KMS-11 (cell line): ENCODE data around the gene LPO.

Source experiments
- H2AFZ ChIP-seq: fragments of 200-600 bp; sonication (generic); 2 replicates; pipeline ENCODE4 v1.6.1; 2016; ENCODE audit warnings: antibody characterized with exemption, mixed run types, low read depth
- H3K27ac ChIP-seq: fragments of 200-600 bp; sonication (generic); 2 replicates; pipeline ENCODE4 v1.6.1; 2016; ENCODE audit warnings: mild to moderate bottlenecking, mixed run types
- H3K27me3 ChIP-seq: fragments of 200-600 bp; sonication (generic); 2 replicates; pipeline ENCODE4 v1.6.1; 2017; ENCODE audit warnings: mild to moderate bottlenecking, low read depth, mixed run types, moderate library complexity; ENCODE audit not compliant: insufficient read depth
- H3K36me3 ChIP-seq: fragments of 200-600 bp; sonication (generic); 2 replicates; pipeline ENCODE4 v1.6.1; 2017; ENCODE audit warnings: mild to moderate bottlenecking, mixed run types; ENCODE audit not compliant: insufficient read depth
- H3K4me1 ChIP-seq: fragments of 200-600 bp; sonication (generic); 2 replicates; pipeline ENCODE4 v1.6.1; 2016; ENCODE audit warnings: mild to moderate bottlenecking, low read depth, mixed run types; ENCODE audit not compliant: poor library complexity, severe bottlenecking
- H3K4me2 ChIP-seq: fragments of 200-600 bp; sonication (generic); 2 replicates; pipeline ENCODE4 v1.7.0; 2016; ENCODE audit warnings: mild to moderate bottlenecking, mixed run types
- H3K4me3 ChIP-seq: fragments of 200-600 bp; sonication (generic); IDR thresholded peaks from 2 replicates; pipeline ENCODE4 v1.6.1; 2017; ENCODE audit warnings: low read depth, low read length, mixed read lengths; ENCODE audit not compliant: insufficient read depth
- H3K79me2 ChIP-seq: fragments of 200-600 bp; sonication (generic); 2 replicates; pipeline ENCODE4 v1.6.1; 2016; ENCODE audit warnings: low read depth, mixed run types; ENCODE audit not compliant: insufficient read depth
- H3K9ac ChIP-seq: fragments of 200-600 bp; sonication (generic); 2 replicates; pipeline ENCODE4 v1.6.1; 2016; ENCODE audit warnings: mild to moderate bottlenecking, mixed run types
- H4K20me1 ChIP-seq: fragments of 200-600 bp; sonication (generic); 2 replicates; pipeline ENCODE4 v1.6.1; 2016; ENCODE audit warnings: mild to moderate bottlenecking, mixed run types; ENCODE audit not compliant: insufficient read depth
- TF ChIP-seq, protein P1 (sequence below): fragments of 200-600 bp; sonication (generic); conservative IDR thresholded peaks from 2 replicates; pipeline ENCODE4 v1.6.1; 2017; ENCODE audit warnings: low read depth, mild to moderate bottlenecking, antibody characterized with exemption, low read length, moderate library complexity, mixed read lengths

Gene LPO

GRCh38 chr17:58268774-58269556, 30.6 kb downstream of the LPO start:
- H3K27me3 ChIP-seq = no peaks in the 10 kb centered on the region
- H3K4me3 ChIP-seq = no peak overlapping the region
- TF ChIP-seq, protein P1, sequence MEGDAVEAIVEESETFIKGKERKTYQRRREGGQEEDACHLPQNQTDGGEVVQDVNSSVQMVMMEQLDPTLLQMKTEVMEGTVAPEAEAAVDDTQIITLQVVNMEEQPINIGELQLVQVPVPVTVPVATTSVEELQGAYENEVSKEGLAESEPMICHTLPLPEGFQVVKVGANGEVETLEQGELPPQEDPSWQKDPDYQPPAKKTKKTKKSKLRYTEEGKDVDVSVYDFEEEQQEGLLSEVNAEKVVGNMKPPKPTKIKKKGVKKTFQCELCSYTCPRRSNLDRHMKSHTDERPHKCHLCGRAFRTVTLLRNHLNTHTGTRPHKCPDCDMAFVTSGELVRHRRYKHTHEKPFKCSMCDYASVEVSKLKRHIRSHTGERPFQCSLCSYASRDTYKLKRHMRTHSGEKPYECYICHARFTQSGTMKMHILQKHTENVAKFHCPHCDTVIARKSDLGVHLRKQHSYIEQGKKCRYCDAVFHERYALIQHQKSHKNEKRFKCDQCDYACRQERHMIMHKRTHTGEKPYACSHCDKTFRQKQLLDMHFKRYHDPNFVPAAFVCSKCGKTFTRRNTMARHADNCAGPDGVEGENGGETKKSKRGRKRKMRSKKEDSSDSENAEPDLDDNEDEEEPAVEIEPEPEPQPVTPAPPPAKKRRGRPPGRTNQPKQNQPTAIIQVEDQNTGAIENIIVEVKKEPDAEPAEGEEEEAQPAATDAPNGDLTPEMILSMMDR = no peak
- no peaks in the 10 kb centered on the region for H4K20me1 ChIP-seq
- H3K36me3 ChIP-seq = no peaks in the 10 kb centered on the region
- H2AFZ ChIP-seq = no peak overlapping the region
- H3K4me2 ChIP-seq = no peak overlapping the region
- no peak overlapping the region for H3K9ac ChIP-seq
- no peaks in the 10 kb centered on the region for H3K4me1 ChIP-seq
- no peak overlapping the region for H3K27ac ChIP-seq
- H3K79me2 ChIP-seq = no peaks in the 10 kb centered on the region

DNA sequence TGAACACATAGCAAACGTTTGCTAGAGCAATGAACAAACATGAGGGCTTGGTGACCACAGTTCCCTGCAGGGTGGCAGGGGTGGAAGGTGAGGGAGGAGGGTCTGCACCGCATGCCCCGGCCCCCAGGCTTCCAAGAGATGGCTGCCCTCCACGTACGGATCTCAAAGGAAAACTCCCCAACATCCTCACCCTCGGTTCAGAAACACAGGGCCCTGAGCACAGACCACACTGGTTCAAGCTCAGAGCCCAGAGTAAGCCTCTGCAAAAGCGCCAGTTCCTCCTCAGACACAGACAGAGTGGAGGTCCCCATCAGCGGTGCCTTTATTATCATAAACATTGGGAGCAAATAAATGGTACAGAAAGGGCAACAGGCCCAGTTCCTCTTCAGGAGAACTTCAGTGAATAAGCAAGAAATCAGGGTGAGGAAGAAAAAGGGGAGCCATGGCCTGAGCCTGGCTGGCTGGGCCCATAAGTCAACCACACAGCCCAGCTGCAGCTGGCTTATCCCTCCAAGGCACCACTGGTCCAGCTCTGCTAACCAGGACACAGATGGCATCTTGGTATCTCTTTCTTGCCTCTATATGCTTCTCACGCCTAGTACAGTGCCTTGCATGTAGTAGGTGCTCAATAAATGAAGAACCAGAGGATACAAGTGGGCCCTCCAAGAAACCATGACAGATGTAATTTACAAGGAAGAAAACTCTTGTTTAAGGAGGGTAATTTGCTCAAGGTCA, 31.3 kb downstream of the LPO start:
- Histone ChIP-seq H3K4me2 (no peak overlapping the region), H3K27me3 (no peaks in the 10 kb centered on the region), H3K9ac (no peak overlapping the region), H4K20me1 (no peaks in the 10 kb centered on the region), H3K27ac (no peak overlapping the region), H3K36me3 (no peaks in the 10 kb centered on the region), H3K4me3 (no peak overlapping the region), H3K79me2 (no peaks in the 10 kb centered on the region), H3K4me1 (no peaks in the 10 kb centered on the region), H2AFZ (no peak overlapping the region)
- TF ChIP-seq, protein P1 = no peak

- TF ChIP-seq, protein P1 = peak; percentile 40
- Histone ChIP-seq H3K4me3 (no peak overlapping the region), H2AFZ (no peak overlapping the region)
Measured at GRCh38 chr17:58270476-58271215, 32.3 kb downstream of the LPO start.

DNA sequence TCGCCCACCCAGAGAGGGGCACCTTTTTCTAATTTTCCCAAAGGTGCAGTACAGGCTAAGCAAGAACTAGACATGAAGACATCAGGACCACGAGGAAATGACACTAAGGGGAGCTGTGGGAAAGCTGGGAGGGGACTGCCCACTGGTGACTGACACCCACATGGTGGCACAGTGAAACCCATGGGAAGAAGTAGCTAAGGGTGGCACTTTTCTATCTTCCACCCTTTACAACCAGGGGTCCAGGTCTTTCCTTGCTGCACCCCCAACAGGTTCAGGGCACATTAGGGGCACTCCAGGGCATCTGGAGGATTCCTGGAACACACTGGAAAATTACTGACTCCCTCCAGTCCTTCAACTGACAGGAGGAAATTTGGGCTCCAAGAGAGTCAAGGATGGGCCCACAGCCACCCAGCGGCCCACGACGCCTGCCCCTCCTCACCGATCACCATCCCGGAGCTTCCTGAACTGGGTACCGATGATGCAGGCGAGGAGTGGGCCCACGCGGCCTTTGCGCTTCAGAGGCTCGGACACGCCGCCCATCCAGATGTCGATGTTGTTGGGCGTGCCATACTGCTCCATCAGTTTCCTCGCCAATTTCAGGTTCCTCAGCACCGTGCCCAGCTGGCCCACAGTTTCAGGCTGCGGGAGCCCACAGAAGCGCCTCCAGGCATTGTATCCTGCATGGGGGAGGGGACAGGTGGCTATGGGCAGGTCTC, 33.0 kb downstream of the LPO start:
- H2AFZ ChIP-seq = no peak overlapping the region
- no peak overlapping the region for H3K4me2 ChIP-seq
- no peak overlapping the region for H3K4me3 ChIP-seq
- H3K9ac ChIP-seq = no peak overlapping the region
- H3K27ac ChIP-seq = no peak overlapping the region
- no peaks in the 10 kb centered on the region for H3K79me2 ChIP-seq
- H4K20me1 ChIP-seq = no peaks in the 10 kb centered on the region
- H3K36me3 ChIP-seq = no peaks in the 10 kb centered on the region
- TF ChIP-seq, protein P1 = no peak
- H3K27me3 ChIP-seq = no peaks in the 10 kb centered on the region
- H3K4me1 ChIP-seq = no peaks in the 10 kb centered on the region

More at GRCh38 chr17:58270476-58271215, 32.3 kb downstream of the LPO start:
- Histone ChIP-seq H3K4me2 (no peak overlapping the region), H3K27me3 (no peaks in the 10 kb centered on the region), H3K79me2 (no peaks in the 10 kb centered on the region), H3K36me3 (no peaks in the 10 kb centered on the region), H4K20me1 (no peaks in the 10 kb centered on the region), H3K9ac (no peak overlapping the region), H3K4me1 (no peaks in the 10 kb centered on the region), H3K27ac (no peak overlapping the region)
